Uterus (tissue), 4 donors: ENCODE results near the gene KIF1B. TPM values are rescaled to one million over a fixed set of nuclear protein-coding genes. Genes with fewer than 3 reads are reported as not detected.
"Not testable (repeated sequence)": the region's sequence is repeated elsewhere in the genome, so short reads cannot be mapped to it uniquely, and the experiment has no call there.

Experiments
- DNase-seq, 2 donors: peaks; one replicate each; pipeline ENCODE4 v3.0.0-alpha.2; 2019 to 2020
- H3K27ac ChIP-seq, 2 donors: fragments of 200-600 bp; sonication (generic); 1 replicate in 1 of 2; 2 replicates in 1 of 2; pipeline ENCODE4 v1.5.1; 2016 to 2018
- H3K27me3 ChIP-seq, 2 donors: fragments of 200-600 bp; sonication (generic); one replicate each; pipeline ENCODE4 v1.5.1; 2018 to 2019; ENCODE audit warnings: control low read depth in 1 of 2
- H3K36me3 ChIP-seq, 2 donors: fragments of 200-600 bp; sonication (generic); one replicate each; pipeline ENCODE4 v1.5.1; 2019; ENCODE audit warnings: control low read depth in 1 of 2
- H3K4me1 ChIP-seq, 2 donors: fragments of 200-600 bp; sonication (generic); one replicate each; pipeline ENCODE4 v1.5.1; 2018 to 2019; ENCODE audit warnings: control low read depth in 1 of 2
- H3K4me3 ChIP-seq, 2 donors: fragments of 200-600 bp; sonication (generic); 1 replicate in 1 of 2; 2 replicates in 1 of 2; pipeline ENCODE4 v1.5.1; 2018 to 2019; ENCODE audit warnings: mild to moderate bottlenecking in 1 of 2
- H3K9me3 ChIP-seq, 2 donors: fragments of 200-600 bp; sonication (generic); one replicate each; pipeline ENCODE4 v1.5.1; 2019; ENCODE audit warnings: control low read depth in 1 of 2
- CTCF ChIP-seq, 4 experiments: fragments of 200-600 bp in 2 of 4; fragments of 450-650 bp in 2 of 4; sonication (generic) in 2 of 4; IDR thresholded peaks; one replicate each; pipeline ENCODE4 v1.5.1; 2016 to 2019; ENCODE audit warnings: antibody characterized with exemption in 4 of 4, mild to moderate bottlenecking in 2 of 4, moderate library complexity in 1 of 4
- POLR2A ChIP-seq, 2 donors: fragments of 450-650 bp; IDR thresholded peaks; one replicate each; pipeline ENCODE4 v1.6.1; 2016; ENCODE audit warnings: antibody characterized with exemption in 2 of 2, mild to moderate bottlenecking in 1 of 2, moderate library complexity in 1 of 2
- intact Hi-C: fragments of 100-400 bp; cut with DNase I; formaldehyde crosslinking; loops from one replicate; pipeline ENCODE4 v1.15.1; 2023; ENCODE audit warnings: low total_unique reads
- total RNA-seq, 4 donors: library from RNA; depleted of rRNA in 3 of 4; stranded (reverse); fragments of >200 nt in 3 of 4; gene quantifications; one replicate each; pipeline versions ENCODE4 v1.1.0 to v1.2.4, GENCODE V29; 2014 to 2023
- donor health status: DM: yes; HTN: yes; CAD: no.

KIF1B gene
- total RNA-seq, 4 donors from 2014 or later: 26.4 to 89.6 (median 45.1) TPM

GRCh38 chr1:10195570-10195969, 14.8 kb upstream of the KIF1B start:
- DNase-seq: peak in 1 of 2 donors; percentile 26
- Histone ChIP-seq H3K4me1 (no peaks in the 10 kb centered on the region), H3K9me3 (no peaks in the 10 kb centered on the region), H3K27ac (no peak overlapping the region), H3K27me3 (no peaks in the 10 kb centered on the region), H3K36me3 (no peaks in the 10 kb centered on the region), H3K4me3 (no peak overlapping the region)
- TF ChIP-seq POLR2A (IDR thresholded peaks at IDR 0.05) (no peak), CTCF (IDR thresholded peaks at IDR 0.05) (no peak)
- intact Hi-C loops: no loop called here

- no peaks in the 10 kb centered on the region for H3K9me3 ChIP-seq
- peak; percentile 55 to 75 for DNase-seq
- no peak overlapping the region for H3K4me3 ChIP-seq
- H3K36me3 ChIP-seq: no peaks in the 10 kb centered on the region
- TF ChIP-seq CTCF (IDR thresholded peaks at IDR 0.05): no peak
- TF ChIP-seq POLR2A (IDR thresholded peaks at IDR 0.05): no peak
- H3K4me1 ChIP-seq: no peaks in the 10 kb centered on the region
- peak overlapping the region; percentile 55 to 71 for H3K27ac ChIP-seq
- intact Hi-C loops: no loop called here
- no peaks in the 10 kb centered on the region for H3K27me3 ChIP-seq
Measured at GRCh38 chr1:10196976-10197375, 13.4 kb upstream of the KIF1B start.

- H3K27ac ChIP-seq: no peak overlapping the region
- no peak for TF ChIP-seq CTCF (IDR thresholded peaks at IDR 0.05)
- no peak for TF ChIP-seq POLR2A (IDR thresholded peaks at IDR 0.05)
- no peaks in the 10 kb centered on the region for H3K36me3 ChIP-seq
- H3K4me3 ChIP-seq: no peak overlapping the region
- DNase-seq: no peak
- intact Hi-C loops: no loop called here
- H3K27me3 ChIP-seq: no peaks in the 10 kb centered on the region
- H3K4me1 ChIP-seq: no peaks in the 10 kb centered on the region
- no peaks in the 10 kb centered on the region for H3K9me3 ChIP-seq
Measured at GRCh38 chr1:10200620-10201019, 9.8 kb upstream of the KIF1B start.

GRCh38 chr1:10204003-10204642, 6.2 kb upstream of the KIF1B start:
- Histone ChIP-seq H3K27me3 (no peaks in the 10 kb centered on the region), H3K4me1 (no peaks in the 10 kb centered on the region), H3K9me3 (no peaks in the 10 kb centered on the region), H3K27ac (no peak overlapping the region), H3K4me3 (no peak overlapping the region), H3K36me3 (no peaks in the 10 kb centered on the region)
- intact Hi-C loops: no loop called here
- TF ChIP-seq POLR2A (IDR thresholded peaks at IDR 0.05) (no peak), CTCF (IDR thresholded peaks at IDR 0.05) (no peak)
- DNase-seq: no peak

GRCh38 chr1:10205206-10205605, 5.2 kb upstream of the KIF1B start:
- H3K4me3 ChIP-seq, H3K9me3 ChIP-seq, H3K36me3 ChIP-seq, H3K4me1 ChIP-seq, H3K27me3 ChIP-seq, H3K27ac ChIP-seq, DNase-seq, intact Hi-C loops: not testable (repeated sequence)

GRCh38 chr1:10207810-10208209, 2.6 kb upstream of the KIF1B start:
- no peak overlapping the region for H3K4me3 ChIP-seq
- no peaks in the 10 kb centered on the region for H3K27me3 ChIP-seq
- H3K9me3 ChIP-seq: no peaks in the 10 kb centered on the region
- no peak overlapping the region for H3K27ac ChIP-seq
- intact Hi-C loops: no loop called here
- no peak for DNase-seq
- H3K36me3 ChIP-seq: no peaks in the 10 kb centered on the region
- H3K4me1 ChIP-seq: peaks cover 0 to 5% of the 10 kb centered on the region in 2 donors
- TF ChIP-seq CTCF (IDR thresholded peaks at IDR 0.05) (no peak), POLR2A (IDR thresholded peaks at IDR 0.05) (no peak)
